ENCODE results near the gene DCAF11.
A peak's percentile ranks its signal among the peaks of the same experiment; 100 is the strongest.

Gene DCAF11

GRCh38 chr14:24114532-24115421 lies at the start of gene DCAF11, which contains the start of gene NRL:
Gene DCAF11, plus strand, starts transcription at chr14:24114777. Its CDS starts 818 bp downstream, at chr14:24115595.
Gene NRL, minus strand, starts transcription at chr14:24114949. Its CDS starts 32,101 bp downstream, at chr14:24082848.
- Histone ChIP-seq H3K4me1 (ENCODE audit: insufficient read depth, low read length) (peaks cover 19% of the 10 kb centered on the region), H3K27me3 (ENCODE audit: control insufficient read depth in 1 of 2, insufficient read depth in 2 of 2, low read length in 2 of 2) (no peaks in the 10 kb centered on the region), H3K36me3 (ENCODE audit: insufficient read depth, low read length) (peaks cover 25% of the 10 kb centered on the region), H3K27ac (ENCODE audit: low read depth, low read length) (peak within 1 kb of the TSS; percentile 93), H3K4me3 (ENCODE audit: low read depth in 1 of 2, low read length in 2 of 2) (peak within 1 kb of the TSS; percentile 84 to 87), H3K9ac (ENCODE audit: low read length) (peak within 1 kb of the TSS; percentile 66), H3K9me3 (ENCODE audit: low read length) (no peaks in the 10 kb centered on the region)

GRCh38 chr14:24064856-24065255 lies 49.7 kb upstream of the DCAF11 start:
- H3K27ac ChIP-seq (ENCODE audit: low read depth, low read length) = no peak overlapping the region
- no peak overlapping the region for H3K9ac ChIP-seq (ENCODE audit: low read length)
- H3K9me3 ChIP-seq (ENCODE audit: low read length) = no peaks in the 10 kb centered on the region
- no peak overlapping the region for H3K4me3 ChIP-seq (ENCODE audit: low read depth in 1 of 2, low read length in 2 of 2)
- H3K4me1 ChIP-seq (ENCODE audit: insufficient read depth, low read length) = no peaks in the 10 kb centered on the region
- no peaks in the 10 kb centered on the region for H3K27me3 ChIP-seq (ENCODE audit: control insufficient read depth in 1 of 2, insufficient read depth in 2 of 2, low read length in 2 of 2)
- no peaks in the 10 kb centered on the region for H3K36me3 ChIP-seq (ENCODE audit: insufficient read depth, low read length)

- Histone ChIP-seq H3K27me3 (ENCODE audit: control insufficient read depth in 1 of 2, insufficient read depth in 2 of 2, low read length in 2 of 2) (no peaks in the 10 kb centered on the region), H3K4me1 (ENCODE audit: insufficient read depth, low read length) (no peaks in the 10 kb centered on the region)
Observed at GRCh38 chr14:24065408-24065807, 49.2 kb upstream of the DCAF11 start.

GRCh38 chr14:24066496-24067132 lies 48.0 kb upstream of the DCAF11 start:
- Histone ChIP-seq H3K9me3 (ENCODE audit: low read length) (no peaks in the 10 kb centered on the region), H3K36me3 (ENCODE audit: insufficient read depth, low read length) (no peaks in the 10 kb centered on the region), H3K9ac (ENCODE audit: low read length) (no peak overlapping the region), H3K27ac (ENCODE audit: low read depth, low read length) (no peak overlapping the region), H3K4me1 (ENCODE audit: insufficient read depth, low read length) (peaks cover under 1% of the 10 kb centered on the region), H3K4me3 (ENCODE audit: low read depth in 1 of 2, low read length in 2 of 2) (no peak overlapping the region), H3K27me3 (ENCODE audit: control insufficient read depth in 1 of 2, insufficient read depth in 2 of 2, low read length in 2 of 2) (no peaks in the 10 kb centered on the region)

More at GRCh38 chr14:24065408-24065807, 49.2 kb upstream of the DCAF11 start:
- Histone ChIP-seq H3K27ac (ENCODE audit: low read depth, low read length) (no peak overlapping the region), H3K9me3 (ENCODE audit: low read length) (no peaks in the 10 kb centered on the region), H3K4me3 (ENCODE audit: low read depth in 1 of 2, low read length in 2 of 2) (no peak overlapping the region), H3K36me3 (ENCODE audit: insufficient read depth, low read length) (no peaks in the 10 kb centered on the region), H3K9ac (ENCODE audit: low read length) (no peak overlapping the region)

GRCh38 chr14:24067133-24068082 lies 47.2 kb upstream of the DCAF11 start:
- H3K36me3 ChIP-seq (ENCODE audit: insufficient read depth, low read length) = no peaks in the 10 kb centered on the region
- no peak overlapping the region for H3K27ac ChIP-seq (ENCODE audit: low read depth, low read length)
- H3K4me1 ChIP-seq (ENCODE audit: insufficient read depth, low read length) = peaks cover 3% of the 10 kb centered on the region
- H3K9me3 ChIP-seq (ENCODE audit: low read length) = no peaks in the 10 kb centered on the region
- no peaks in the 10 kb centered on the region for H3K27me3 ChIP-seq (ENCODE audit: control insufficient read depth in 1 of 2, insufficient read depth in 2 of 2, low read length in 2 of 2)
- H3K4me3 ChIP-seq (ENCODE audit: low read depth in 1 of 2, low read length in 2 of 2) = no peak overlapping the region
- H3K9ac ChIP-seq (ENCODE audit: low read length) = no peak overlapping the region

- H3K9me3 ChIP-seq (ENCODE audit: low read length) = no peaks in the 10 kb centered on the region
- H3K27ac ChIP-seq (ENCODE audit: low read depth, low read length) = no peak overlapping the region
- peaks cover 0 to 6% of the 10 kb centered on the region in 2 donors for H3K27me3 ChIP-seq (ENCODE audit: control insufficient read depth in 1 of 2, insufficient read depth in 2 of 2, low read length in 2 of 2)
- peaks cover 3% of the 10 kb centered on the region for H3K4me1 ChIP-seq (ENCODE audit: insufficient read depth, low read length)
- H3K4me3 ChIP-seq (ENCODE audit: low read depth in 1 of 2, low read length in 2 of 2) = no peak overlapping the region
- H3K9ac ChIP-seq (ENCODE audit: low read length) = no peak overlapping the region
- no peaks in the 10 kb centered on the region for H3K36me3 ChIP-seq (ENCODE audit: insufficient read depth, low read length)
Observed at GRCh38 chr14:24068711-24069410, 45.7 kb upstream of the DCAF11 start.

- Histone ChIP-seq H3K27me3 (ENCODE audit: control insufficient read depth in 1 of 2, insufficient read depth in 2 of 2, low read length in 2 of 2) (peaks cover 0 to 6% of the 10 kb centered on the region in 2 donors), H3K9ac (ENCODE audit: low read length) (no peak overlapping the region), H3K27ac (ENCODE audit: low read depth, low read length) (no peak overlapping the region), H3K4me3 (ENCODE audit: low read depth in 1 of 2, low read length in 2 of 2) (no peak overlapping the region), H3K36me3 (ENCODE audit: insufficient read depth, low read length) (no peaks in the 10 kb centered on the region), H3K4me1 (ENCODE audit: insufficient read depth, low read length) (peaks cover 3% of the 10 kb centered on the region), H3K9me3 (ENCODE audit: low read length) (no peaks in the 10 kb centered on the region)
Observed at GRCh38 chr14:24069411-24069735, 45.2 kb upstream of the DCAF11 start.

- H3K9me3 ChIP-seq (ENCODE audit: low read length) = no peaks in the 10 kb centered on the region
- no peak overlapping the region for H3K4me3 ChIP-seq (ENCODE audit: low read depth in 1 of 2, low read length in 2 of 2)
- H3K36me3 ChIP-seq (ENCODE audit: insufficient read depth, low read length) = no peaks in the 10 kb centered on the region
- peaks cover 0 to 6% of the 10 kb centered on the region in 2 donors for H3K27me3 ChIP-seq (ENCODE audit: control insufficient read depth in 1 of 2, insufficient read depth in 2 of 2, low read length in 2 of 2)
- peaks cover 3% of the 10 kb centered on the region for H3K4me1 ChIP-seq (ENCODE audit: insufficient read depth, low read length)
- H3K27ac ChIP-seq (ENCODE audit: low read depth, low read length) = no peak overlapping the region
- H3K9ac ChIP-seq (ENCODE audit: low read length) = no peak overlapping the region
Observed at GRCh38 chr14:24070285-24071143, 44.1 kb upstream of the DCAF11 start.

GRCh38 chr14:24071144-24071697 lies 43.4 kb upstream of the DCAF11 start, which contains the start of gene CPNE6:
Gene CPNE6, plus strand, starts transcription at chr14:24071562. Its CDS starts 1,375 bp downstream, at chr14:24072937.
- Histone ChIP-seq H3K27ac (ENCODE audit: low read depth, low read length) (no peak within 1 kb of the TSS), H3K9ac (ENCODE audit: low read length) (no peak within 1 kb of the TSS)

More at GRCh38 chr14:24071144-24071697, 43.4 kb upstream of the DCAF11 start, which contains the start of gene CPNE6:
- Histone ChIP-seq H3K9me3 (ENCODE audit: low read length) (no peaks in the 10 kb centered on the region), H3K27me3 (ENCODE audit: control insufficient read depth in 1 of 2, insufficient read depth in 2 of 2, low read length in 2 of 2) (peaks cover 0 to 6% of the 10 kb centered on the region in 2 donors), H3K36me3 (ENCODE audit: insufficient read depth, low read length) (no peaks in the 10 kb centered on the region), H3K4me3 (ENCODE audit: low read depth in 1 of 2, low read length in 2 of 2) (no peak within 1 kb of the TSS), H3K4me1 (ENCODE audit: insufficient read depth, low read length) (peaks cover 3% of the 10 kb centered on the region)

Measured in muscle layer of colon (tissue), 2 donors.